T-helper 2 cell treated with Interferon-gamma antibody and Interleukin-4, amounts not matched to agents 100 ng/mL and 5 ng/mL, for 36 hours (primary cell): Measurements from ENCODE around the gene OR8B3. TPM values are rescaled to one million over a fixed set of nuclear protein-coding genes. Genes with fewer than 3 reads are reported as not detected.

Experiments
- intact Hi-C: fragments of 100-400 bp; cut with micrococcal nuclease; formaldehyde crosslinking; loops from one replicate; pipeline ENCODE4 v1.15.1; 2023
- total RNA-seq: library from RNA; stranded (reverse); gene quantifications from 2 replicates; pipeline ENCODE4 v1.2.3, GENCODE V29; 2022

The OR8B3 gene
- total RNA-seq, 1 donor from 2014 or later, result not detected

DNA sequence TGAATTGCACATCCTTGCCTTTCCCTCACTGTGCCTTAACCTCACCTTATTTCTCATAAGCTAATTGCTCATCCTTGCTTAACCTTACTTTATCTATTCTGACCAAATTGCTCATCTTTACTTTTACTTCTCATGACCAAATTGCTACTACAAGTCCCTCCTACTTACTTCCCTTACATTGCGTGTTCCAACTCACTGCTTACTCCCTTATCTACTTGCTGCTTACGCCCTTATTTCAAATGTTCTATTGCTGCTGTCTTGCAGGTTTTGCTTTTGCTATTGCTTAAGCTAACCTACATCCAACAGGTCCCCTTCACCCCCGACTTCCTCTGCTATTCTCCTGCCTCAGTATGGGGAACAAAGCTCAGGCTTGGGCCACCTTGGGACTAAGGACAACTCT is 22.5 kb downstream of the OR8B3 start:
- intact Hi-C loops, result no loop called here

DNA sequence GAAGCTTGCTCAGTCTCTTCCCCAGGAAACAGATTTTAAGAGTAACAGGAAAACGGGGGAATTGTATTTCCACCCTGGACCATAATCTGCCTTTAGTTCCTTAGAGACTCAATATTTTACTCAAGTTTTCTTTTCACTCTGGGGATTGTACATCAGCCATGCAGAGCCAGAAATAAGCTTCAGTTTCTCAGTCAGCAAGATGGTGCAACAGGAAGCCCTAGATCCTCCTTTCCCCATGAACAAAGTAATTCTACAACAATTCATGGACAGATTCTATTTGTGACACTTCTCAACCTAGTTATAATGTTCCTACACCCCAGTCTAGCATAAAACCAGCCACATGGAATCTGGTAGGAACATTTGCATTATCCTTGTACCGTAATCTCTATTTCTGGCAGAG is 39.3 kb downstream of the OR8B3 start:
- intact Hi-C loops, result no loop called here

DNA sequence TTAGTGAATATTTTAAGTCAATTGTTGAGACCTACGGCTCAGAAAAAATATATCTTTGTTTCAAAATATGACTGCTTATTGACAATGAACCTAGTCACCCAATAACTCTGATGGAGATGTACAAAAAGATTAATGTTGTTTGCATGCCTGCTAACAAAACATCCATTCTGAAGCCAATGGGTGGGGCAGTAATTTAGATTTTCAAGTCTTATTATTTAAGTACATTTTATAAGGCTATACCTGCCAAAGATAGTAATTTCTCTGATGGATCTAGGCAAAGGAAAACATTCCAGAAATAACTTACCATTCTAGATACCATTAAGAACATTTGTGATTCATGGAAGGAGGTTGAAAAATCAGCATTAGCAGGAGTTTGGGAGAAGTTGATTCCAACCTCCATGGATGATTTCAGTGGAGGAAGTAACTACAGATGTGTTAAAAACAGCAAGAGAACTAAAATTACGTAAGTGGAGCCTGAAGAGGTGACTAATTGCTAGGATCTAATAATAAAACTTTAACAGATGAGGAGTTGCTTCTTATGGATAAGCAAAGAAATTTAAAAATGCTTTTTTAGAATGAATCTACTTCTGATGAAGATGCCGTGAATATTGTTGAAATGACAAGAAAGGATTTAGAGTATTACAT is 52.4 kb downstream of the OR8B3 start:
- intact Hi-C loops, result no loop called here

Other genes starting within 250 kb of the OR8B3 start
- gene OR10D3, start 215.7 kb downstream of the OR8B3 start, total RNA-seq, result not detected in 2 replicates
- gene OR8G1, start 157.9 kb downstream of the OR8B3 start, total RNA-seq, result not detected in 2 replicates
- not detected in 2 replicates for gene OR8G5, start 142.6 kb downstream of the OR8B3 start, total RNA-seq
- not detected in 2 replicates for gene OR8D1, start 85.1 kb downstream of the OR8B3 start, total RNA-seq
- not detected in 2 replicates for gene OR8D2, start 78.8 kb downstream of the OR8B3 start, total RNA-seq
- not detected in 2 replicates for gene OR8B2, start 14.5 kb downstream of the OR8B3 start, total RNA-seq
- not detected in 2 replicates for gene OR8B4, start 25.8 kb upstream of the OR8B3 start, total RNA-seq
- gene OR8B8, start 46.7 kb upstream of the OR8B3 start, total RNA-seq, result not detected in 2 replicates
- gene OR8B12, start 144.6 kb upstream of the OR8B3 start, total RNA-seq, result not detected in 2 replicates
- not detected in 2 replicates for gene OR8A1, start 171.0 kb upstream of the OR8B3 start, total RNA-seq
- gene PANX3, start 212.4 kb upstream of the OR8B3 start, total RNA-seq, result not detected in 2 replicates
- gene TBRG1, start 223.8 kb upstream of the OR8B3 start, total RNA-seq, result 36.3 and 38.7 TPM in 2 replicates